HepG2 (cell line): ENCODE measurements around the gene SLCO4A1. TPM values are rescaled to one million over a fixed set of nuclear protein-coding genes. Genes with fewer than 3 reads are reported as not detected.

Source experiments
- ATAD3A ChIP-seq: sonication (generic); formaldehyde crosslinking; IDR thresholded peaks from 2 replicates; pipeline ENCODE4 v1.4.0; 2020; ENCODE audit warnings: missing genetic modification reagents
- ATF1 ChIP-seq: IDR thresholded peaks from 2 replicates; pipeline ENCODE4 v1.6.1; 2016; ENCODE audit warnings: mild to moderate bottlenecking, control low read depth
- CCDC6 ChIP-seq: sonication (generic); formaldehyde crosslinking; IDR thresholded peaks from 2 replicates; pipeline ENCODE4 v1.8.1; 2022; ENCODE audit warnings: mild to moderate bottlenecking, missing genetic modification reagents, moderate library complexity
- HIVEP1 ChIP-seq: sonication (generic); formaldehyde crosslinking; IDR thresholded peaks from 2 replicates; pipeline ENCODE4 v1.4.0; 2020; ENCODE audit warnings: mild to moderate bottlenecking, missing genetic modification reagents
- HOXA5 ChIP-seq: sonication (generic); formaldehyde crosslinking; IDR thresholded peaks from 2 replicates; pipeline ENCODE4 v1.4.0; 2020; ENCODE audit warnings: missing genetic modification reagents
- MIER3 ChIP-seq: IDR thresholded peaks from 2 replicates; pipeline ENCODE4 v1.6.1; 2016; ENCODE audit warnings: missing compliant biosample characterization, borderline replicate concordance
- NBN ChIP-seq: fragments of 450-650 bp; conservative IDR thresholded peaks from 2 replicates; pipeline ENCODE4 v1.6.1; 2017
- PCBP2 ChIP-seq: fragments of 200-400 bp; formaldehyde crosslinking; optimal IDR thresholded peaks from 2 replicates; pipeline ENCODE3; 2018; ENCODE audit warnings: low read length, low read depth; ENCODE audit not compliant: poor library complexity, severe bottlenecking
- PHF20 ChIP-seq: sonication (generic); formaldehyde crosslinking; IDR thresholded peaks from 2 replicates; pipeline ENCODE4 v1.5.0; 2020; ENCODE audit warnings: mild to moderate bottlenecking, missing genetic modification reagents
- POLR2AphosphoS2 ChIP-seq: IDR thresholded peaks from 2 replicates; pipeline ENCODE4 v1.6.1; 2011; ENCODE audit warnings: low read depth, low read length, improper control_type of control experiment
- SALL1 ChIP-seq: sonication (generic); formaldehyde crosslinking; IDR thresholded peaks from 2 replicates; pipeline ENCODE4 v1.8.0; 2022; ENCODE audit warnings: mild to moderate bottlenecking, missing genetic modification reagents
- STAT6 ChIP-seq: sonication (generic); formaldehyde crosslinking; IDR thresholded peaks from 2 replicates; pipeline ENCODE4 v1.4.0; 2020; ENCODE audit warnings: missing genetic modification reagents, mild to moderate bottlenecking, borderline replicate concordance
- SUZ12 ChIP-seq: fragments of 150-350 bp; IDR thresholded peaks from 2 replicates; pipeline ENCODE4 v1.6.1; 2014; ENCODE audit warnings: low read depth, low read length
- ZNF24 ChIP-seq: fragments of 450-650 bp; IDR thresholded peaks from 2 replicates; pipeline ENCODE4 v1.6.1; 2017; ENCODE audit warnings: antibody characterized with exemption, mild to moderate bottlenecking
- ZNF350 ChIP-seq: sonication (generic); formaldehyde crosslinking; IDR thresholded peaks from 2 replicates; pipeline ENCODE4 v1.4.0; 2020; ENCODE audit warnings: mild to moderate bottlenecking, low read depth, missing genetic modification reagents, borderline replicate concordance
- ZNF484 ChIP-seq: sonication (generic); formaldehyde crosslinking; IDR thresholded peaks from 2 replicates; pipeline ENCODE4 v1.5.1; 2020; ENCODE audit warnings: mild to moderate bottlenecking, low read depth, missing genetic modification reagents, borderline replicate concordance
- ZNF501 ChIP-seq: sonication (generic); formaldehyde crosslinking; IDR thresholded peaks from 2 replicates; pipeline ENCODE4 v1.5.1; 2020; ENCODE audit warnings: mild to moderate bottlenecking, moderate library complexity, missing genetic modification reagents
- ZNF547 ChIP-seq: sonication (generic); formaldehyde crosslinking; IDR thresholded peaks from 2 replicates; pipeline ENCODE4 v1.5.1; 2020; ENCODE audit warnings: mild to moderate bottlenecking, missing genetic modification reagents
- ZNF563 ChIP-seq: sonication (generic); formaldehyde crosslinking; IDR thresholded peaks from 2 replicates; pipeline ENCODE4 v1.8.0; 2022; ENCODE audit warnings: mild to moderate bottlenecking, moderate library complexity, missing genetic modification reagents
- ZNF570 ChIP-seq: sonication (generic); formaldehyde crosslinking; IDR thresholded peaks from 2 replicates; pipeline ENCODE4 v1.4.0; 2020; ENCODE audit warnings: mild to moderate bottlenecking, missing genetic modification reagents, borderline replicate concordance
- ZNF780A ChIP-seq: sonication (generic); formaldehyde crosslinking; IDR thresholded peaks from 2 replicates; pipeline ENCODE4 v1.8.0; 2022; ENCODE audit warnings: mild to moderate bottlenecking, missing genetic modification reagents, moderate library complexity
- ZNF879 ChIP-seq: sonication (generic); formaldehyde crosslinking; IDR thresholded peaks from 2 replicates; pipeline ENCODE4 v1.8.1; 2023; ENCODE audit warnings: missing genetic modification reagents
- ZSCAN22 ChIP-seq: sonication (generic); formaldehyde crosslinking; IDR thresholded peaks from 2 replicates; pipeline ENCODE4 v1.4.0; 2020; ENCODE audit warnings: mild to moderate bottlenecking, missing genetic modification reagents
- ZZZ3 ChIP-seq: sonication (generic); formaldehyde crosslinking; IDR thresholded peaks from 2 replicates; pipeline ENCODE4 v1.4.0; 2020; ENCODE audit warnings: missing genetic modification reagents, mild to moderate bottlenecking, borderline replicate concordance
- polyA plus RNA-seq, 8 experiments: library from polyadenylated mRNA; depleted of rRNA in 3 of 8; stranded (reverse) in 7 of 8; unstranded in 1 of 8; fragments of >200 nt; fragmentation: Illumina TruSeq in 4 of 8; extraction: Trizol in 4 of 8; gene quantifications; 2 replicates each; pipeline versions ENCODE4 v1.2.1 to v1.2.3, GENCODE V29; 2011 to 2016; ENCODE audit warnings: low read depth in 4 of 8, missing spikeins in 1 of 8, mixed read lengths in 1 of 8; ENCODE audit not compliant: insufficient read depth in 1 of 8
- total RNA-seq, 5 experiments: library from RNA; depleted of rRNA; stranded (reverse); fragments of >200 nt; fragmentation: Illumina TruSeq; extraction: Trizol; gene quantifications; 2 replicates each; pipeline ENCODE4 v1.2.3, GENCODE V29; 2016; ENCODE audit warnings: low read depth in 1 of 5
- TF ChIP-seq, protein P1 (sequence below): IDR thresholded peaks from 2 replicates; pipeline ENCODE4 v1.6.1; 2016; ENCODE audit warnings: low read depth, borderline replicate concordance
- TF ChIP-seq, protein P2 (sequence below): sonication (generic); formaldehyde crosslinking; IDR thresholded peaks from 2 replicates; pipeline ENCODE4 v1.8.1; 2023; ENCODE audit warnings: mild to moderate bottlenecking, moderate library complexity, missing genetic modification reagents

SLCO4A1 gene
- total and polyA plus RNA-seq, 2 of the 13 experiments (the other 11 are each of a cell fraction or from before 2014, with no cell fraction given) = 55.5 to 112 TPM

GRCh38 chr20:62666736-62667529 is 24.6 kb downstream of the SLCO4A1 start (continued):
- TF ChIP-seq ATF1 (CRISPR knock-in tag) (peak; percentile 78; the same call in 1 of the 2 replicates), NBN (no peak), ZNF570 (CRISPR knock-in tag) (peak; percentile 82; the same call in 1 of the 2 replicates), ZNF563 (CRISPR knock-in tag) (peak; percentile 97; the same call in 1 of the 2 replicates), ZNF879 (CRISPR knock-in tag) (no peak), ATAD3A (CRISPR knock-in tag) (no peak), ZNF501 (CRISPR knock-in tag) (peak; percentile 92), CCDC6 (CRISPR knock-in tag) (peak; percentile 78; the same call in 1 of the 2 replicates), ZNF350 (CRISPR knock-in tag) (peak; percentile 95), ZNF484 (CRISPR knock-in tag) (no peak), ZSCAN22 (peak; percentile 80; the same call in 1 of the 2 replicates), HOXA5 (CRISPR knock-in tag) (no peak), POLR2AphosphoS2 (no peak), SUZ12 (no peak), HIVEP1 (CRISPR knock-in tag) (peak; percentile 88), STAT6 (CRISPR knock-in tag) (peak; percentile 91), PHF20 (CRISPR knock-in tag) (no peak), MIER3 (peak; percentile 95; the same call in 1 of the 2 replicates), ZNF547 (CRISPR knock-in tag) (peak; percentile 69), ZZZ3 (CRISPR knock-in tag) (0 out of 2 replicates have a peak, but pooled peaks have one; percentile 58), PCBP2 (no peak), ZNF780A (peak; percentile 92; the same call in 1 of the 2 replicates), SALL1 (CRISPR knock-in tag) (peak; percentile 94), ZNF24 (no peak)
- TF ChIP-seq, protein P1, sequence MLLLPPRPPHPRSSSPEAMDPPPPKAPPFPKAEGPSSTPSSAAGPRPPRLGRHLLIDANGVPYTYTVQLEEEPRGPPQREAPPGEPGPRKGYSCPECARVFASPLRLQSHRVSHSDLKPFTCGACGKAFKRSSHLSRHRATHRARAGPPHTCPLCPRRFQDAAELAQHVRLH (CRISPR knock-in tag) = peak; percentile 80
- TF ChIP-seq, protein P2, sequence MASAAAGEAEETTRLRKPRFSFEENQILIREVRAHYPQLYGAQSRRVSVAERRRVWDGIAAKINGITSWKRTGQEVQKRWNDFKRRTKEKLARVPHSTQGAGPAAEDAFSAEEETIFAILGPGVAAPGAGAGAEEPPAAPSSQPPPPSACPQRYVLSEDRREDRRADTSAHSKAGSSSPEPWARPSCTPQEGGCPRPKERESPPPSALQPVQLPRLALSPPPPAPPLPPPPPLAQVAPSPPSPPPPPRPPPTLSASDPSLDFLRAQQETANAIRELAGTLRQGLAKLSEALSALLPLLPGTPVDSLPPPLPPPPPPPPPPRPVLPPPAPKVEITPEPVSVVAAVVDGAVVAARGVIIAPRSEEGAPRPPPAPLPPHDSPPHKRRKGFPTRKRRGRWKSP = 0 out of 2 replicates have a peak, but pooled peaks have one; percentile 90
